IMR-90 (cell line): ENCODE measurements around the gene ZNF618. TPM values are rescaled to one million over a fixed set of nuclear protein-coding genes. Genes with fewer than 3 reads are reported as not detected.

Experiments used
- ATAC-seq: fragments of 200-7000 bp; cut with Tn5 transposase; 2 replicates; pipeline ENCODE4 v1.9.1; 2020; ENCODE audit warnings: low read depth, mild to moderate bottlenecking, moderate library complexity
- BruUV-seq: library from RNA; stranded (reverse); fragments of 400-500 nt; replicated peaks from 2 replicates; lab custom pipeline; 2021; lab: Mats Ljungman, UMichigan
- CTCF ChIA-PET: fragments of 300-600 bp; formaldehyde crosslinking; extraction: SDS; loops from one replicate; lab custom pipeline; 2021; ENCODE audit warnings: antibody characterized with exemption; lab: Yijun Ruan, JAX
- POLR2A ChIA-PET: fragments of 300-600 bp; sonication (Branson Sonifier 250); formaldehyde crosslinking; loops from one replicate; lab custom pipeline; 2022; ENCODE audit warnings: antibody characterized with exemption; ENCODE audit not compliant: unreplicated experiment; lab: Charles Lee
- DNase-seq: peaks from one replicate; pipeline ENCODE4 v3.0.0; 2013
- H2AFZ ChIP-seq: replicated peaks from 2 replicates; pipeline ENCODE3; 2013; ENCODE audit warnings: low read length, mild to moderate bottlenecking; ENCODE audit not compliant: poor library complexity
- H2AK5ac ChIP-seq: 2 replicates; pipeline ENCODE4 v1.6.1; 2013; ENCODE audit warnings: low read depth, low read length, inconsistent platforms
- H2AK9ac ChIP-seq: replicated peaks from 2 replicates; pipeline ENCODE3; 2013; ENCODE audit warnings: mild to moderate bottlenecking, low read depth, low read length, moderate library complexity; ENCODE audit not compliant: poor library complexity
- H2BK120ac ChIP-seq: 2 replicates; pipeline ENCODE4 v1.6.1; 2013; ENCODE audit warnings: low read depth, low read length, inconsistent platforms
- H2BK15ac ChIP-seq: 3 replicates; pipeline ENCODE4 v1.6.1; 2013; ENCODE audit warnings: low read depth, low read length, inconsistent platforms
- H2BK20ac ChIP-seq: 2 replicates; pipeline ENCODE4 v1.6.1; 2013; ENCODE audit warnings: low read depth, mild to moderate bottlenecking, inconsistent platforms, low read length, moderate library complexity
- H2BK5ac ChIP-seq: 2 replicates; pipeline ENCODE4 v1.6.1; 2013; ENCODE audit warnings: mild to moderate bottlenecking, low read depth, low read length, inconsistent platforms; ENCODE audit not compliant: poor library complexity, severe bottlenecking
- H3K14ac ChIP-seq: replicated peaks from 2 replicates; pipeline ENCODE4 v1.6.1; 2013; ENCODE audit warnings: low read depth, low read length, inconsistent platforms
- H3K18ac ChIP-seq: 2 replicates; pipeline ENCODE4 v1.6.1; 2013; ENCODE audit warnings: low read depth, low read length, control low read depth
- H3K23ac ChIP-seq: 2 replicates; pipeline ENCODE4 v1.6.1; 2013; ENCODE audit warnings: low read depth, low read length, inconsistent platforms
- H3K27ac ChIP-seq: 2 replicates; pipeline ENCODE4 v1.5.1; 2013; ENCODE audit warnings: mild to moderate bottlenecking, control low read depth, low read length; ENCODE audit not compliant: insufficient read depth
- H3K27me3 ChIP-seq: 2 replicates; pipeline ENCODE4 v1.6.1; 2013; ENCODE audit warnings: low read length; ENCODE audit not compliant: control insufficient read depth, insufficient read depth
- H3K36me3 ChIP-seq: 2 replicates; pipeline ENCODE4 v1.6.1; 2013; ENCODE audit warnings: low read length, mixed read lengths; ENCODE audit not compliant: control insufficient read depth, insufficient read depth
- H3K4ac ChIP-seq: 2 replicates; pipeline ENCODE4 v1.6.1; 2013; ENCODE audit warnings: low read depth, low read length, inconsistent platforms
- H3K4me1 ChIP-seq: 2 replicates; pipeline ENCODE4 v1.6.1; 2013; ENCODE audit warnings: low read length, mixed read lengths; ENCODE audit not compliant: control insufficient read depth, insufficient read depth
- H3K4me2 ChIP-seq: 2 replicates; pipeline ENCODE4 v1.6.1; 2013; ENCODE audit warnings: low read depth, mild to moderate bottlenecking, control low read depth, low read length, moderate library complexity
- H3K4me3 ChIP-seq: 2 replicates; pipeline ENCODE4 v1.5.1; 2013; ENCODE audit warnings: low read depth, mild to moderate bottlenecking, control low read depth, low read length, moderate library complexity; ENCODE audit not compliant: insufficient read depth
- H3K56ac ChIP-seq: 2 replicates; pipeline ENCODE4 v1.6.1; 2013; ENCODE audit warnings: low read length, inconsistent platforms; ENCODE audit not compliant: insufficient read depth; ENCODE audit errors: extremely low read depth
- H3K79me1 ChIP-seq, 2 experiments: 2 replicates each; pipeline ENCODE4 v1.6.1; 2013; ENCODE audit warnings: low read length in 2 of 2, inconsistent platforms in 1 of 2, low read depth in 1 of 2
- H3K9ac ChIP-seq: 2 replicates; pipeline ENCODE4 v1.6.1; 2013; ENCODE audit warnings: low read depth, low read length, control low read depth
- H3K9me1 ChIP-seq: 2 replicates; pipeline ENCODE4 v1.6.1; 2013; ENCODE audit warnings: low read length, inconsistent platforms; ENCODE audit not compliant: insufficient read depth
- H3K9me3 ChIP-seq: 2 replicates; pipeline ENCODE4 v1.6.1; 2013; ENCODE audit warnings: low read length; ENCODE audit not compliant: control insufficient read depth, insufficient read depth
- H4K20me1 ChIP-seq: 2 replicates; pipeline ENCODE4 v1.6.1; 2013; ENCODE audit warnings: low read length, inconsistent platforms; ENCODE audit not compliant: insufficient read depth
- H4K5ac ChIP-seq: 2 replicates; pipeline ENCODE4 v1.6.1; 2013; ENCODE audit warnings: mild to moderate bottlenecking, low read depth, low read length, control low read depth
- H4K8ac ChIP-seq, 2 experiments: 2 replicates each; pipeline ENCODE4 v1.6.1; 2013; ENCODE audit warnings: low read depth in 2 of 2, low read length in 2 of 2, control low read depth in 1 of 2, inconsistent platforms in 1 of 2
- H4K91ac ChIP-seq: 2 replicates; pipeline ENCODE4 v1.6.1; 2013; ENCODE audit warnings: low read depth, low read length, inconsistent platforms; ENCODE audit not compliant: insufficient read depth
- BHLHE40 ChIP-seq: fragments of 150-350 bp; IDR thresholded peaks from 2 replicates; pipeline ENCODE4 v1.6.1; 2016; ENCODE audit warnings: mild to moderate bottlenecking, low read depth, low read length
- CEBPB ChIP-seq: IDR thresholded peaks from 2 replicates; pipeline ENCODE4 v1.6.1; 2012; ENCODE audit warnings: low read depth, low read length, improper control_type of control experiment
- CHD1 ChIP-seq: IDR thresholded peaks from 2 replicates; pipeline ENCODE4 v1.6.1; 2012; ENCODE audit warnings: low read depth, low read length, improper control_type of control experiment
- CTCF ChIP-seq: conservative IDR thresholded peaks from 2 replicates; pipeline ENCODE4 v1.5.1; 2012; ENCODE audit warnings: mild to moderate bottlenecking, low read depth, low read length, improper control_type of control experiment
- ELK1 ChIP-seq: fragments of 150-350 bp; IDR thresholded peaks from 2 replicates; pipeline ENCODE4 v1.6.1; 2016; ENCODE audit warnings: low read depth, mild to moderate bottlenecking, low read length, moderate library complexity, borderline replicate concordance
- FOS ChIP-seq: fragments of 150-350 bp; IDR thresholded peaks from 2 replicates; pipeline ENCODE4 v1.6.1; 2016; ENCODE audit warnings: low read depth, low read length
- MAFK ChIP-seq: IDR thresholded peaks from 2 replicates; pipeline ENCODE4 v1.6.1; 2012; ENCODE audit warnings: low read depth, low read length, improper control_type of control experiment
- MAZ ChIP-seq: IDR thresholded peaks from 2 replicates; pipeline ENCODE4 v1.6.1; 2012; ENCODE audit warnings: low read depth, mild to moderate bottlenecking, low read length, improper control_type of control experiment, moderate library complexity, borderline replicate concordance
- MXI1 ChIP-seq: IDR thresholded peaks from 2 replicates; pipeline ENCODE4 v1.6.1; 2012; ENCODE audit warnings: low read depth, mild to moderate bottlenecking, low read length, moderate library complexity, borderline replicate concordance
- NFE2L2 ChIP-seq: fragments of 150-350 bp; IDR thresholded peaks from 2 replicates; pipeline ENCODE4 v1.6.1; 2016; ENCODE audit warnings: low read depth, mild to moderate bottlenecking, low read length
- POLR2A ChIP-seq: IDR thresholded peaks from 2 replicates; pipeline ENCODE4 v1.6.1; 2012; ENCODE audit warnings: mild to moderate bottlenecking, low read depth, low read length
- RAD21 ChIP-seq: IDR thresholded peaks from 2 replicates; pipeline ENCODE4 v1.6.1; 2012; ENCODE audit warnings: low read length, improper control_type of control experiment
- RCOR1 ChIP-seq: IDR thresholded peaks from 2 replicates; pipeline ENCODE4 v1.6.1; 2012; ENCODE audit warnings: mild to moderate bottlenecking, low read length, improper control_type of control experiment; ENCODE audit not compliant: insufficient replicate concordance
- RFX5 ChIP-seq: IDR thresholded peaks from 2 replicates; pipeline ENCODE4 v1.8.0; 2012; ENCODE audit warnings: low read depth, mild to moderate bottlenecking, low read length, moderate library complexity
- SMC3 ChIP-seq: fragments of 150-350 bp; IDR thresholded peaks from 2 replicates; pipeline ENCODE4 v1.6.1; 2016; ENCODE audit warnings: low read depth, mild to moderate bottlenecking, antibody characterized with exemption, low read length, moderate library complexity
- USF2 ChIP-seq: fragments of 150-350 bp; IDR thresholded peaks from 2 replicates; pipeline ENCODE4 v1.6.1; 2017; ENCODE audit warnings: mild to moderate bottlenecking, antibody characterized with exemption, low read length, low read depth
- WGBS, 2 experiments: methylation state at CpG; one replicate each; pipeline versions ENCODE4 v1.1.5 to v1.1.7; 2013; ENCODE audit warnings: missing lambda C conversion rate in 2 of 2; ENCODE audit not compliant: insufficient read length in 1 of 2; ENCODE audit errors: extremely low coverage in 2 of 2; 5-methylcytosine and 5-hydroxymethylcytosine counted together
- dilution Hi-C: fragments of 300-500 bp; cut with HindIII; formaldehyde crosslinking; loops from one replicate; pipeline ENCODE4 v1.14.3; 2018; ENCODE audit warnings: low sequenced_read_pairs; ENCODE audit not compliant: unreplicated experiment
- in situ Hi-C: fragments of 300-500 bp; cut with MboI; formaldehyde crosslinking; loops from 3 replicates; pipeline ENCODE4 v1.14.3; 2019; ENCODE audit warnings: low sequenced_read_pairs, inconsistent platforms, mixed read lengths
- intact Hi-C: fragments of 100-400 bp; cut with micrococcal nuclease; formaldehyde crosslinking; loops from 2 replicates; pipeline ENCODE4 v1.10.0; 2022
- polyA plus RNA-seq, 3 experiments: library from polyadenylated mRNA; depleted of rRNA; stranded (reverse); fragments of >200 nt; gene quantifications; 2 replicates each; pipeline ENCODE4 v1.2.3, GENCODE V29; 2012; ENCODE audit warnings: low replicate concordance in 1 of 3
- total RNA-seq: library from RNA; depleted of rRNA; stranded (reverse); fragments of >200 nt; gene quantifications from 2 replicates; pipeline ENCODE4 v1.2.3, GENCODE V29; 2012

The ZNF618 gene
- total and polyA plus RNA-seq, 2 of the 4 experiments (the other 2 are of a cell fraction) = 8.2 to 9.4 TPM

DNA sequence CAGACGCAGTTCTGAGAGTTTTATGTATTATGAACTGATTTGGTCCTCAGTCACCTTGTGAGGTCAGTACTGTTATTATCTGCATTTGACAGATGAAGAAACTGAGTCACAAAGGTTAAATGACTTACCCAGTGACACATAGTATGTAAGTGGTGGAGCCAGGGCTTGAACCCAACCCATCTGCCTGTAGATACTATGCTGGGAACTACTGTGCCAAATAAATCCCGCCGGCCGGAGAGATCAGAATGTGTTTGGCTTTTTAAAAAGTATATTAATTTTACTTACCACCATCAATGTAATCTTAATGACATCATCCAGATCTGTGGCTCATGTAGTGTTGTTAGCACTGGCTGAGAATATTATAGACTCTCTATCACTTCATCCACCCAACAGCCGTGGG is 80.8 kb downstream of the ZNF618 start:
- H3K9ac ChIP-seq = no peak overlapping the region
- peak; percentile 36 for DNase-seq

More for the DNA sequence above, 80.8 kb downstream of the ZNF618 start:
- in situ Hi-C loops (no loop called here), dilution Hi-C loops (no loop called here), intact Hi-C loops (no loop called here)
- Histone ChIP-seq H3K14ac (peak overlapping the region; percentile 71), H4K5ac (peak overlapping the region; percentile 69), H3K27ac (peak overlapping the region; percentile 91; the same call in 1 of the 2 replicates), H3K4me1 (peaks cover 53% of the 10 kb centered on the region), H3K56ac (peak overlapping the region; percentile 71; the same call in 1 of the 2 replicates), H4K20me1 (peaks cover 6% of the 10 kb centered on the region), H3K4me3 (no peak overlapping the region), H4K8ac (peak overlapping the region; percentile 76 to 89), H3K23ac (peak overlapping the region; percentile 86; the same call in 1 of the 2 replicates), H2AK5ac (peak overlapping the region; percentile 90; the same call in 1 of the 2 replicates), H2BK120ac (peak overlapping the region; percentile 94), H4K91ac (peak overlapping the region; percentile 91), H3K9me3 (no peaks in the 10 kb centered on the region), H3K27me3 (no peaks in the 10 kb centered on the region), H2AK9ac (no peak overlapping the region), H3K18ac (peak overlapping the region; percentile 84), H3K4ac (peak overlapping the region; percentile 92), H3K4me2 (no peak overlapping the region), H2AFZ (no peak overlapping the region), H3K79me1 (peaks cover 65 to 85% of the 10 kb centered on the region in 2 experiments), H2BK20ac (peak overlapping the region; percentile 82), H3K36me3 (peaks cover 2% of the 10 kb centered on the region; the same call in 1 of the 2 replicates), H3K9me1 (peaks cover 42% of the 10 kb centered on the region), H2BK15ac (peak overlapping the region; percentile 94; the same call in 2 of the 3 replicates), H2BK5ac (peak overlapping the region; percentile 72)
- TF ChIP-seq ELK1 (no peak), RAD21 (no peak), MAZ (no peak), NFE2L2 (no peak), CTCF (no peak), POLR2A (no peak), MXI1 (no peak), RCOR1 (no peak), CHD1 (no peak), CEBPB (no peak), FOS (no peak), MAFK (no peak), USF2 (no peak), BHLHE40 (no peak), RFX5 (no peak), SMC3 (no peak)
- CTCF ChIA-PET = no interaction called here
- no TSS peak for BruUV-seq
- POLR2A ChIA-PET = no interaction called here
- no peak for ATAC-seq
- no CpG with 5 or more reads among the region's 5 CpGs for WGBS, 2 experiments
